IMR-90 (cell line): ENCODE measurements around the gene TTLL11. TPM values are rescaled to one million over a fixed set of nuclear protein-coding genes. Genes with fewer than 3 reads are reported as not detected.

Experiments used
- ATAC-seq: fragments of 200-7000 bp; cut with Tn5 transposase; 2 replicates; pipeline ENCODE4 v1.9.1; 2020; ENCODE audit warnings: low read depth, mild to moderate bottlenecking, moderate library complexity
- BruUV-seq: library from RNA; stranded (reverse); fragments of 400-500 nt; replicated peaks from 2 replicates; lab custom pipeline; 2021; lab: Mats Ljungman, UMichigan
- CTCF ChIA-PET: fragments of 300-600 bp; formaldehyde crosslinking; extraction: SDS; loops from one replicate; lab custom pipeline; 2021; ENCODE audit warnings: antibody characterized with exemption; lab: Yijun Ruan, JAX
- POLR2A ChIA-PET: fragments of 300-600 bp; sonication (Branson Sonifier 250); formaldehyde crosslinking; loops from one replicate; lab custom pipeline; 2022; ENCODE audit warnings: antibody characterized with exemption; ENCODE audit not compliant: unreplicated experiment; lab: Charles Lee
- DNase-seq: peaks from one replicate; pipeline ENCODE4 v3.0.0; 2013
- H2AFZ ChIP-seq: replicated peaks from 2 replicates; pipeline ENCODE3; 2013; ENCODE audit warnings: low read length, mild to moderate bottlenecking; ENCODE audit not compliant: poor library complexity
- H2AK5ac ChIP-seq: 2 replicates; pipeline ENCODE4 v1.6.1; 2013; ENCODE audit warnings: low read depth, low read length, inconsistent platforms
- H2AK9ac ChIP-seq: replicated peaks from 2 replicates; pipeline ENCODE3; 2013; ENCODE audit warnings: mild to moderate bottlenecking, low read depth, low read length, moderate library complexity; ENCODE audit not compliant: poor library complexity
- H2BK120ac ChIP-seq: 2 replicates; pipeline ENCODE4 v1.6.1; 2013; ENCODE audit warnings: low read depth, low read length, inconsistent platforms
- H2BK15ac ChIP-seq: 3 replicates; pipeline ENCODE4 v1.6.1; 2013; ENCODE audit warnings: low read depth, low read length, inconsistent platforms
- H2BK20ac ChIP-seq: 2 replicates; pipeline ENCODE4 v1.6.1; 2013; ENCODE audit warnings: low read depth, mild to moderate bottlenecking, inconsistent platforms, low read length, moderate library complexity
- H2BK5ac ChIP-seq: 2 replicates; pipeline ENCODE4 v1.6.1; 2013; ENCODE audit warnings: mild to moderate bottlenecking, low read depth, low read length, inconsistent platforms; ENCODE audit not compliant: poor library complexity, severe bottlenecking
- H3K14ac ChIP-seq: replicated peaks from 2 replicates; pipeline ENCODE4 v1.6.1; 2013; ENCODE audit warnings: low read depth, low read length, inconsistent platforms
- H3K18ac ChIP-seq: 2 replicates; pipeline ENCODE4 v1.6.1; 2013; ENCODE audit warnings: low read depth, low read length, control low read depth
- H3K23ac ChIP-seq: 2 replicates; pipeline ENCODE4 v1.6.1; 2013; ENCODE audit warnings: low read depth, low read length, inconsistent platforms
- H3K27ac ChIP-seq: 2 replicates; pipeline ENCODE4 v1.5.1; 2013; ENCODE audit warnings: mild to moderate bottlenecking, control low read depth, low read length; ENCODE audit not compliant: insufficient read depth
- H3K27me3 ChIP-seq: 2 replicates; pipeline ENCODE4 v1.6.1; 2013; ENCODE audit warnings: low read length; ENCODE audit not compliant: control insufficient read depth, insufficient read depth
- H3K36me3 ChIP-seq: 2 replicates; pipeline ENCODE4 v1.6.1; 2013; ENCODE audit warnings: low read length, mixed read lengths; ENCODE audit not compliant: control insufficient read depth, insufficient read depth
- H3K4ac ChIP-seq: 2 replicates; pipeline ENCODE4 v1.6.1; 2013; ENCODE audit warnings: low read depth, low read length, inconsistent platforms
- H3K4me1 ChIP-seq: 2 replicates; pipeline ENCODE4 v1.6.1; 2013; ENCODE audit warnings: low read length, mixed read lengths; ENCODE audit not compliant: control insufficient read depth, insufficient read depth
- H3K4me2 ChIP-seq: 2 replicates; pipeline ENCODE4 v1.6.1; 2013; ENCODE audit warnings: low read depth, mild to moderate bottlenecking, control low read depth, low read length, moderate library complexity
- H3K4me3 ChIP-seq: 2 replicates; pipeline ENCODE4 v1.5.1; 2013; ENCODE audit warnings: low read depth, mild to moderate bottlenecking, control low read depth, low read length, moderate library complexity; ENCODE audit not compliant: insufficient read depth
- H3K56ac ChIP-seq: 2 replicates; pipeline ENCODE4 v1.6.1; 2013; ENCODE audit warnings: low read length, inconsistent platforms; ENCODE audit not compliant: insufficient read depth; ENCODE audit errors: extremely low read depth
- H3K79me1 ChIP-seq, 2 experiments: 2 replicates each; pipeline ENCODE4 v1.6.1; 2013; ENCODE audit warnings: low read length in 2 of 2, inconsistent platforms in 1 of 2, low read depth in 1 of 2
- H3K9ac ChIP-seq: 2 replicates; pipeline ENCODE4 v1.6.1; 2013; ENCODE audit warnings: low read depth, low read length, control low read depth
- H3K9me1 ChIP-seq: 2 replicates; pipeline ENCODE4 v1.6.1; 2013; ENCODE audit warnings: low read length, inconsistent platforms; ENCODE audit not compliant: insufficient read depth
- H3K9me3 ChIP-seq: 2 replicates; pipeline ENCODE4 v1.6.1; 2013; ENCODE audit warnings: low read length; ENCODE audit not compliant: control insufficient read depth, insufficient read depth
- H4K20me1 ChIP-seq: 2 replicates; pipeline ENCODE4 v1.6.1; 2013; ENCODE audit warnings: low read length, inconsistent platforms; ENCODE audit not compliant: insufficient read depth
- H4K5ac ChIP-seq: 2 replicates; pipeline ENCODE4 v1.6.1; 2013; ENCODE audit warnings: mild to moderate bottlenecking, low read depth, low read length, control low read depth
- H4K8ac ChIP-seq, 2 experiments: 2 replicates each; pipeline ENCODE4 v1.6.1; 2013; ENCODE audit warnings: low read depth in 2 of 2, low read length in 2 of 2, control low read depth in 1 of 2, inconsistent platforms in 1 of 2
- H4K91ac ChIP-seq: 2 replicates; pipeline ENCODE4 v1.6.1; 2013; ENCODE audit warnings: low read depth, low read length, inconsistent platforms; ENCODE audit not compliant: insufficient read depth
- MAFK ChIP-seq: IDR thresholded peaks from 2 replicates; pipeline ENCODE4 v1.6.1; 2012; ENCODE audit warnings: low read depth, low read length, improper control_type of control experiment
- MXI1 ChIP-seq: IDR thresholded peaks from 2 replicates; pipeline ENCODE4 v1.6.1; 2012; ENCODE audit warnings: low read depth, mild to moderate bottlenecking, low read length, moderate library complexity, borderline replicate concordance
- NFE2L2 ChIP-seq: fragments of 150-350 bp; IDR thresholded peaks from 2 replicates; pipeline ENCODE4 v1.6.1; 2016; ENCODE audit warnings: low read depth, mild to moderate bottlenecking, low read length
- RFX5 ChIP-seq: IDR thresholded peaks from 2 replicates; pipeline ENCODE4 v1.8.0; 2012; ENCODE audit warnings: low read depth, mild to moderate bottlenecking, low read length, moderate library complexity
- SMC3 ChIP-seq: fragments of 150-350 bp; IDR thresholded peaks from 2 replicates; pipeline ENCODE4 v1.6.1; 2016; ENCODE audit warnings: low read depth, mild to moderate bottlenecking, antibody characterized with exemption, low read length, moderate library complexity
- whole genome bisulfite sequencing, 2 experiments: methylation state at CpG; one replicate each; pipeline versions ENCODE4 v1.1.5 to v1.1.7; 2013; ENCODE audit warnings: missing lambda C conversion rate in 2 of 2; ENCODE audit not compliant: insufficient read length in 1 of 2; ENCODE audit errors: extremely low coverage in 2 of 2; 5-methylcytosine and 5-hydroxymethylcytosine counted together
- dilution Hi-C: fragments of 300-500 bp; cut with HindIII; formaldehyde crosslinking; loops from one replicate; pipeline ENCODE4 v1.14.3; 2018; ENCODE audit warnings: low sequenced_read_pairs; ENCODE audit not compliant: unreplicated experiment
- in situ Hi-C: fragments of 300-500 bp; cut with MboI; formaldehyde crosslinking; loops from 3 replicates; pipeline ENCODE4 v1.14.3; 2019; ENCODE audit warnings: low sequenced_read_pairs, inconsistent platforms, mixed read lengths
- intact Hi-C: fragments of 100-400 bp; cut with micrococcal nuclease; formaldehyde crosslinking; loops from 2 replicates; pipeline ENCODE4 v1.10.0; 2022
- polyA plus RNA-seq, 3 experiments: library from polyadenylated mRNA; depleted of rRNA; stranded (reverse); fragments of >200 nt; gene quantifications; 2 replicates each; pipeline ENCODE4 v1.2.3, GENCODE V29; 2012; ENCODE audit warnings: low replicate concordance in 1 of 3
- total RNA-seq: library from RNA; depleted of rRNA; stranded (reverse); fragments of >200 nt; gene quantifications from 2 replicates; pipeline ENCODE4 v1.2.3, GENCODE V29; 2012
- TF ChIP-seq, protein P1 (sequence below): fragments of 150-350 bp; IDR thresholded peaks from 2 replicates; pipeline ENCODE4 v1.6.1; 2016; ENCODE audit warnings: low read depth, mild to moderate bottlenecking, low read length, moderate library complexity, borderline replicate concordance
- TF ChIP-seq, protein P2 (sequence below): fragments of 150-350 bp; IDR thresholded peaks from 2 replicates; pipeline ENCODE4 v1.6.1; 2017; ENCODE audit warnings: mild to moderate bottlenecking, antibody characterized with exemption, low read length, low read depth

TTLL11 gene
- total and polyA plus RNA-seq, 2 of the 4 experiments (the other 2 are of a cell fraction) = 2.0 to 4.6 TPM

DNA sequence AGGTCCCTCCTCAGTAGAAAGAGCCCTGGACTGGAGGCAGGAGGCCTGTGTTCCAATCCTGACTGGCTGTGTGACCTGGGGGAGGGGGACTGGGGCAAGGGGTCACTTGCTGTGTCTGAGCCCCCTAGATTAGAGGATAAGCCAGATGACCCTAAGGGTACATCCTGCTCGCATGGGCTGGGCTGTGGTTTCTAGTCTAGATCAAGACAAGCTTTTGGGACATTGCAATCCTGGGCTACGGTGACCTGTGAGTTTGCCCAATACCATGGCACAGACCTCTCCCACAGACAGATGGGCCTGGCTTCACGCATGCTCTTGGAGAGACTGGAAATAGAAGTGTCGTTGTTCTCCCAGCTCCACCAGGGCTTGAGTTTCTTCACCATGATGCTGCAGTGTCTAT, 39.4 kb upstream of the TTLL11 start:
- Histone ChIP-seq H3K27ac (no peak overlapping the region), H3K36me3 (no peaks in the 10 kb centered on the region), H3K9me1 (0 out of 2 replicates have a peak, but pooled peaks cover 6% of the 10 kb centered on the region), H3K4me2 (no peak overlapping the region), H3K14ac (no peak overlapping the region), H2BK5ac (no peak overlapping the region), H2BK120ac (no peak overlapping the region), H3K23ac (no peak overlapping the region), H2BK20ac (no peak overlapping the region), H3K9ac (no peak overlapping the region), H4K20me1 (no peaks in the 10 kb centered on the region), H3K9me3 (no peaks in the 10 kb centered on the region), H3K4me1 (peaks cover 4% of the 10 kb centered on the region), H3K79me1 (no peaks in the 10 kb centered on the region), H4K91ac (no peak overlapping the region), H2BK15ac (no peak overlapping the region), H2AFZ (no peak overlapping the region), H3K56ac (no peak overlapping the region), H3K4me3 (no peak overlapping the region), H3K18ac (no peak overlapping the region), H2AK9ac (no peak overlapping the region), H4K8ac (no peak overlapping the region), H4K5ac (no peak overlapping the region), H3K4ac (no peak overlapping the region), H3K27me3 (peaks cover 4% of the 10 kb centered on the region; the same call in 1 of the 2 replicates), H2AK5ac (no peak overlapping the region)
- dilution Hi-C loops (no loop called here), intact Hi-C loops (no loop called here), in situ Hi-C loops (no loop called here)
- WGBS, 2 experiments = no CpG with 5 or more reads among the region's 4 CpGs
- TF ChIP-seq, protein P1, sequence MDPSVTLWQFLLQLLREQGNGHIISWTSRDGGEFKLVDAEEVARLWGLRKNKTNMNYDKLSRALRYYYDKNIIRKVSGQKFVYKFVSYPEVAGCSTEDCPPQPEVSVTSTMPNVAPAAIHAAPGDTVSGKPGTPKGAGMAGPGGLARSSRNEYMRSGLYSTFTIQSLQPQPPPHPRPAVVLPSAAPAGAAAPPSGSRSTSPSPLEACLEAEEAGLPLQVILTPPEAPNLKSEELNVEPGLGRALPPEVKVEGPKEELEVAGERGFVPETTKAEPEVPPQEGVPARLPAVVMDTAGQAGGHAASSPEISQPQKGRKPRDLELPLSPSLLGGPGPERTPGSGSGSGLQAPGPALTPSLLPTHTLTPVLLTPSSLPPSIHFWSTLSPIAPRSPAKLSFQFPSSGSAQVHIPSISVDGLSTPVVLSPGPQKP = no peak
- TF ChIP-seq MAFK (no peak), MXI1 (no peak), RFX5 (no peak), SMC3 (no peak), NFE2L2 (no peak)
- TF ChIP-seq, protein P2, sequence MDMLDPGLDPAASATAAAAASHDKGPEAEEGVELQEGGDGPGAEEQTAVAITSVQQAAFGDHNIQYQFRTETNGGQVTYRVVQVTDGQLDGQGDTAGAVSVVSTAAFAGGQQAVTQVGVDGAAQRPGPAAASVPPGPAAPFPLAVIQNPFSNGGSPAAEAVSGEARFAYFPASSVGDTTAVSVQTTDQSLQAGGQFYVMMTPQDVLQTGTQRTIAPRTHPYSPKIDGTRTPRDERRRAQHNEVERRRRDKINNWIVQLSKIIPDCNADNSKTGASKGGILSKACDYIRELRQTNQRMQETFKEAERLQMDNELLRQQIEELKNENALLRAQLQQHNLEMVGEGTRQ = no peak
- no TSS peak for BruUV-seq
- ChIA-PET CTCF (interaction anchor here (0.6 kb wide), 1 partner anchor 12 kb away, joined by 3 read pairs; no protein-coding TSS in a partner anchor), POLR2A (no interaction called here)
- no peak for ATAC-seq
- DNase-seq = no peak
